GM21360 (cell line): ENCODE data around the gene HDDC2.

Experiments
- ATAC-seq: cut with Tn5 transposase; IDR thresholded peaks from one replicate; pipeline ENCODE4 v1.9.1; 2021; ENCODE audit warnings: mild to moderate bottlenecking, moderate library complexity; ENCODE audit not compliant: unreplicated experiment

Gene HDDC2

DNA sequence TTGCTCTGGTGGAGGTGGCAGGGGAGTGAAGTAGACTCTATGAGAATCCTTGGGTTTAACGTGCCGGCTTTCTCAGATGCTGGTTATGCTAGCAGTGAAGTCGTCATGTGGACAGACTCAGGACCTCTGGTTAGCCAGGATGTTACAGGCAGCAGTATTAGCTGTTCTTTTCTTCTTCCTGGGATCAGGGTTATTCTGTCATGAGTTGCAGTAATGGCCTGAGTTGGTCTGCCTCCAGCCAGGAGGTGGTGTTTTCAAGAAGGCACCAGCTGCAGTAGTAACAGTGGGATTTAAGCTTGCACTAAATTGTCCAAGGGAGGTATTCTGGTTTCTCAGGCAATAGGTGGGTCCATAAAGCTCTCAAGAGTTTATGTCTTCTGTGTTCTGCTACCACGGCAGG lies 56.7 kb downstream of the HDDC2 start:
- ATAC-seq: no peak

DNA sequence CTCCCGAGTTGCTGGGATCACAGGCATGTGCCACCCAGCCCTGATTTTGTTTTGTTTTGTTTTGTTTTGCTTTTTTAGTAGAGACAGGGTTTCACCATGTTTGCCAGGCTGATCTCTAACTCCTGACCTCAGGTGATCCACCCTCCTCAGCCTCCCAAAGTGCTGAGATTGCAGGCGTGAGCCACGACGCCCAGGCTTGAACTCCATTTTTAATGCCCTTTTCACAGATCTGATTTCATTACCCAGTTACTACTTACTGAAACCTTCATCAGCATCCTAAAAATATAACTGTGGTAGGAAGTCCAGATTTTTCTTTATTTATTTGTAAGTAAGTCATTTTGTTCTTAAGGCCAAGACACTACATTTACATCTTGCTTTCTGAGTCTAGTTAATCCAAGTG lies 64.0 kb downstream of the HDDC2 start:
- ATAC-seq: no peak

DNA sequence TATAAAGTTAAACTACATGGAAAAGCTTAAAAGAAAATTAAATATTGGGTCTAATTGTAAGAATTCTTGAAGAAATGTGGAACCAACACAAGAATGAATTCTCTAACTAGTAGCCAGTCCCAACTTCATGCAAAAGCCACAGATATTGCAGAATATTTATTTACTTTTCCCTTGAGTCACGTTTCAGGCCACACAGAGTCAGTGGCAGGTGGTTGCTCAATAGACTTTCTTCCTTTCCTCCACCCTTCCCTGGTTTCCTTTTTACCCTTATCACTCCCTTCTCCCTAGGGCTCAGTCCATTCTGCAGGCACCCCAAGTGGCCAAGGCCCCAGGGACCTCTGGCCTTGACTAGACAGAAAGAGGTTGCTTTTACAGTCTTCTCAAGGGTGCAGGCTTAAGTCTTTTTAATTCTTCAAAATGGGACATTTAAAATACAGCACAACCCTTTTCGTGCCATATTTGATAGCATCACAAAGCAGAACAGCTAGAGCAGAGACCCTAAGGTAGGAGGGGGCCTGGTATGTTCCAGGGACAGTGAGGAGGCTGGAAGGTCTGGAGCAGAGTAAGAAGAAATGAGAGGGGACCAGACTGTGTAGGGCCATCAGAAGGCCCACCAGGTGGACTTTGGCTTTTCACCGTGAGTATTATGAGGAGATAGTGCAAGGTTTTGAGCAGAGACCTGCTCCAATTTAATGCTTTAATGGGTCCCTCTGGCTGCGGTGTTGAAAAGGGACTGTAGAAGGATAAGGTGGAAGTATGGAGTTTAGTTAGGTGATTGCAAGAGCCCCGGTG lies 65.0 kb downstream of the HDDC2 start:
- no peak for ATAC-seq

DNA sequence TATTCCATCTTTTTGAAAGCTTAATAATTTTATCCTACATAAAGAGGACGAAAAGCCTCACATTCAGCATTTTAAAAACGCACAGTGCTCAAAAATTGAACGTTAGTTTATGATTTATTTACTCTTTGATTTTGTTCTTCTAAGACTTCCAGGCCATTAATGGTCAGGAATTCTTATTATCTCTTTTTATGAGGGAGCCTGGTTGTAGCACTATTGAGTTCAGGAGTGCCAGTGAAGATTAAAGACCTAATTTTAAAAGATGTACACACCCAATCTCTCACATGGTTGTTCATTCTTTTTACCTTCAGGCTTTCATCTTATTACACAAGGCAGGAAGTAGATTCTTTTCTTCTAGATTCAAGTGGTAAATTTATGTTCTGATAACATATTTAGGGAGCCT lies 68.6 kb downstream of the HDDC2 start:
- ATAC-seq: no peak

DNA sequence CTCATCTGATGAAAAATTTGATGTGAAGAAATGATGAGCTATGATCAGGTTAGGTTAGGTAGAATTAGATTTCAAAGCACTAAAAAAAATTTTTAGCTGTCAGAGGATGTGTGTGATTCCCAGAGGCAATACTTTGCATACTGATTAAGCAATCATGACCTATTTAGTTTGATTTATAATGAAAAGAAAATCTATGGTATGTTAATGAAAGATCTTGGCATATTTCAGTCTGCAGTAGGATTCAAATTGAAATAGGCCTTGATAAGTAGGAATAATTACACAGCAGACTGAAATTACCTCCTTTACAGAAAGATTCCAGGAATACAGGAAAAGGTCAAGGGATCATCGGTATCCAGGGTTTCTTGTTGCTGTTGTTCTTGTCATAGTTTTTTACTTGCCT lies 69.3 kb downstream of the HDDC2 start:
- ATAC-seq: no peak

DNA sequence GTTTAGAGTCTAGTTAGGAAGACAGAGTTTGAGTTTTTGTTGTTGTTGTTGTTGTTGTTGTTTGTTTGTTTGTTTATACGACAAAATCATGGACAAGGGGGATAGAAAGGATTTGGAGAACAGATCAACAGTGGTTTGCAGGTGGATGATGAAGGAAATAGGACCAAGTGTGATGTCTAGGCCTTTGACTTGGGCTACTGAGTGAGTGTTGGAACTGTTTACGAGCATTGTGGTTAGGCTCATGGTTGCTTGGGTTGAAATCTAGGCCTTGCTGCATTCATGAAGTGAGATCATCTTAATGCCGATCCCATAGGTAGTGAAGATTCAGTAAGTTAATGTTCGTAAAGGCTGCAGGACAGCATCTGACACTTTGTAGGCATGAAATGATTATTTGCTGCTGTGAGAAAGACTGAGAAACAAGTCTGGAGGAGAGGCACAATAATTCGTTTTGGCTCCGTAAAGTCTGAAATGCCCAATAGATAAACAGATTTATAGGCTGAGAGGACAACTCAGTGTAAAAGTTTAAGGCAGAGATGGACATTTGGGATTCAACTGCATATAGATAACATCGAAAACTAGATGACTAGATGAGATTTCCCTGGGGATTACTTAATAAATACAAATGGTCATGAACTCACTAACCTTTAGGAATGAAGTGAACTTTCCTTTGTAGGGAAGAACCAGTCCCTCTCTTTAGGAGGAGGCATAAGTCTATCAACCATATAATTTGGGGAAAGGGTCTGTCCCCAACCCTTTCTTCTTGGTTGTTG lies 70.0 kb downstream of the HDDC2 start:
- ATAC-seq: no peak

DNA sequence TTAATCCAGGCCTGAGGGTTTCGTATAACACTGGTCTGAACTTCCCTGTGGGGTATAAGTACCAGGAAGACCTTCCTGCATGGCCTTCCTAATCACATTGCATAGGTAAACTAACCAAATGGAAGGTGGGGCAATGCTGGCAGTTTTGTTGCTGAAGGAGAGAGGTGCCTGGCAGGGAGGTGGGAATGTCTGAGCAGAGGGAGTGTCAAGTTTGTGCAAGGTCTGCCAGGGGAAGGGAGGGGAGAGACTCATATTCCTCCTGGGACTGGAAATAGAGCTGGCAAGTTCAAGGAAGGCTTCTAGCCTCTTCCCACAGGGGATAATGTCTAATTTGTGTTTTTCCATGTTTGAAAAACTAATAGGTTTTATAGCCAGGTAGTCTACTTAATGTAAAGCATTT lies 70.6 kb downstream of the HDDC2 start:
- no peak for ATAC-seq

DNA sequence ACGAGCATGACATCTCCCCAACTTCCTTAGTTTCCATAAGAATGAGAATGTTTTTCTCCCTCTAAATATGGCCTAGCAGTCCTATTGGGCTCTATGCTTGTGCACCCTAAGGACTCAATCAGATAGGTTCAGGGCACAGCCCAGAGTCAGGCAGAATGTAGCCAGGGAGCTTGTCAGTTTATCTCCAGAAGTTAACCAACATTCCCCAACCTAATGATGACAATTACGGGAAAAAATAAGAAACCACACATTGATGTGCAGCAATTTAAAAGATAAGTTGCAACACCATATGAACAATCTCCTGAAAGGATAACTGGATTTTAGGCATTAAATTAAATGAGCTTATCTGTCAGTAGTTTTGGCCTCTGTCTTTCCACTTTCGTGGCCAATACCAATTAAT lies 71.1 kb downstream of the HDDC2 start:
- no peak for ATAC-seq

DNA sequence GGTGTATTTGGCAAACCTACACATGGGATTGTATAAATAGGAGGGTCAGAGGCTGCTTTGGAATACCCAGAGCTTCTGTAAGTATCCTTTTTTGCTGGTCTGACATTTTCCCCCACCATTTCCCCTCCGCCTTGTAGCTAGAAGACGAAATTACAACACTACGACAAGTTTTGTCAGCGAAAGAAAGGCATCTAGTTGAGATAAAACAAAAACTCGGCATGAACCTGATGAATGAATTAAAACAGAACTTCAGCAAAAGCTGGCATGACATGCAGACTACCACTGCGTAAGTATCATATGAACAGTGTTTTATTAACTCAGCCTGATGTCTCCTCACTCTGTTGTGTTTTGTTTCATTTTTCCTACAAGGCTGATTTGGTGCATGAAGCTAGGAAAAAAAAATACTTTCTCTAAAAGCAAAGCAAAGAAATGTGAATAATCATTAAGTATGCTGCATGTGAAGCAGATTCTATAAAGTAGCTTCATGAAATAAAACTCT lies 72.7 kb downstream of the HDDC2 start:
- ATAC-seq: no peak

DNA sequence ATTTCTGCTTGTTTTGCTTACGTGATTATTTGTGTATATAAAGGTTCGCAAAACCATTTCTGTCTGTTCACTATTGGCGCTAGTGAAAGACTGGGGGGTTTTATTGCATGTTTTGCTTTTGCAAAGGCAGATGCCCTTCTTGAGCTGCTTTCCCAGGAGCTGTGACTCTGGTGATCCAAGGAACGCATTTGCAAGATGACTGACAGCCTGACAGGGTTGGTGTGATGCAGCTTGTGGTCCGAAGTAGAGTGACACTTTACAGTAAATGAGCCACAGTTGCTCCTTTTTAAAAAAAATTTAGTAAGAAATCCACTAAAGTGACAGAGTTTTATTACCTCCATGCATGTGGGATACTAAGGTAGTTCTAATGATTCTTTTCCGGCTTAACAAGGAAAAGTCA lies 74.5 kb downstream of the HDDC2 start:
- ATAC-seq: no peak
